PC-9 (cell line): ENCODE data around the gene CDX1.

ENCODE experiments used
- CTCF ChIP-seq: fragments of 200-600 bp; sonication (generic); conservative IDR thresholded peaks from 2 replicates; pipeline ENCODE4 v1.6.1; 2017; ENCODE audit warnings: mixed run types, antibody characterized with exemption, mild to moderate bottlenecking, moderate library complexity
- EZH2 ChIP-seq: fragments of 200-600 bp; sonication (generic); IDR thresholded peaks from 2 replicates; pipeline ENCODE4 v1.8.0; 2017; ENCODE audit warnings: antibody characterized with exemption, low read depth

- no peak for TF ChIP-seq CTCF
- TF ChIP-seq EZH2, result no peak
Observed at GRCh38 chr5:150202501-150202900, 35.9 kb downstream of the CDX1 start.
